ENCODE results near the gene TRIM58. TPM values are rescaled to one million over a fixed set of nuclear protein-coding genes. Genes with fewer than 3 reads are reported as not detected.
A peak's percentile ranks its signal among the peaks of the same experiment; 100 is the strongest.

Gene TRIM58
- total RNA-seq, 1 donor from 2014 or later, result 6.0 TPM

- DNase-seq (no peak), ATAC-seq (peak; percentile 35)
- intact Hi-C loops (cut with DNase I), result no loop called here
- H3K4me1 ChIP-seq, result no peaks in the 10 kb centered on the region
- no peak overlapping the region for H3K4me3 ChIP-seq
- H3K27me3 ChIP-seq, result no peaks in the 10 kb centered on the region
- H3K9me3 ChIP-seq, result no peaks in the 10 kb centered on the region
- H3K27ac ChIP-seq, result no peak overlapping the region
- H3K36me3 ChIP-seq, result no peaks in the 10 kb centered on the region
- no peak for TF ChIP-seq CTCF (IDR thresholded peaks at IDR 0.05)
Measured at GRCh38 chr1:247884797-247885413, 27.9 kb downstream of the TRIM58 start.

GRCh38 chr1:247895163-247895637 is 38.2 kb downstream of the TRIM58 start, which contains the start of gene OR2W3:
TSS of gene OR2W3 (plus strand) at chr1:247895587. CDS start at chr1:247895587, 0 bp downstream.
- H3K9me3 ChIP-seq, result no peaks in the 10 kb centered on the region
- ATAC-seq (no peak), DNase-seq (no peak)
- H3K36me3 ChIP-seq, result no peaks in the 10 kb centered on the region
- no peaks in the 10 kb centered on the region for H3K27me3 ChIP-seq
- H3K4me1 ChIP-seq, result no peaks in the 10 kb centered on the region
- H3K4me3 ChIP-seq, result no peak within 1 kb of the TSS
- TF ChIP-seq CTCF (IDR thresholded peaks at IDR 0.05), result no peak
- H3K27ac ChIP-seq, result no peak within 1 kb of the TSS
- intact Hi-C loops (cut with DNase I), result no loop called here

GRCh38 chr1:247895976-247896375 is 39.0 kb downstream of the TRIM58 start:
- H3K4me3 ChIP-seq, result no peak overlapping the region
- ATAC-seq (peak; percentile 36), DNase-seq (no peak)
- H3K4me1 ChIP-seq, result no peaks in the 10 kb centered on the region
- H3K9me3 ChIP-seq, result no peaks in the 10 kb centered on the region
- no peaks in the 10 kb centered on the region for H3K36me3 ChIP-seq
- H3K27ac ChIP-seq, result no peak overlapping the region
- no peaks in the 10 kb centered on the region for H3K27me3 ChIP-seq
- TF ChIP-seq CTCF (IDR thresholded peaks at IDR 0.05), result no peak
- intact Hi-C loops (cut with DNase I), result no loop called here

- no peaks in the 10 kb centered on the region for H3K27me3 ChIP-seq
- no peak for TF ChIP-seq CTCF (IDR thresholded peaks at IDR 0.05)
- ATAC-seq, result no peak
- intact Hi-C loops (cut with DNase I), result no loop called here
- no peak overlapping the region for H3K4me3 ChIP-seq
- H3K4me1 ChIP-seq, result no peaks in the 10 kb centered on the region
- no peak for DNase-seq
- H3K9me3 ChIP-seq, result no peaks in the 10 kb centered on the region
- H3K36me3 ChIP-seq, result no peaks in the 10 kb centered on the region
- no peak overlapping the region for H3K27ac ChIP-seq
Measured at GRCh38 chr1:247904122-247904521, 47.1 kb downstream of the TRIM58 start.

GRCh38 chr1:247905181-247905580 is 48.2 kb downstream of the TRIM58 start:
- H3K9me3 ChIP-seq, result no peaks in the 10 kb centered on the region
- H3K4me3 ChIP-seq, result no peak overlapping the region
- intact Hi-C loops (cut with DNase I), result no loop called here
- H3K27me3 ChIP-seq, result no peaks in the 10 kb centered on the region
- H3K4me1 ChIP-seq, result no peaks in the 10 kb centered on the region
- TF ChIP-seq CTCF (IDR thresholded peaks at IDR 0.05), result no peak
- ATAC-seq, result no peak
- H3K36me3 ChIP-seq, result no peaks in the 10 kb centered on the region
- DNase-seq, result no peak
- no peak overlapping the region for H3K27ac ChIP-seq
